Measurements from ENCODE around the gene ETFA.

ETFA gene

DNA sequence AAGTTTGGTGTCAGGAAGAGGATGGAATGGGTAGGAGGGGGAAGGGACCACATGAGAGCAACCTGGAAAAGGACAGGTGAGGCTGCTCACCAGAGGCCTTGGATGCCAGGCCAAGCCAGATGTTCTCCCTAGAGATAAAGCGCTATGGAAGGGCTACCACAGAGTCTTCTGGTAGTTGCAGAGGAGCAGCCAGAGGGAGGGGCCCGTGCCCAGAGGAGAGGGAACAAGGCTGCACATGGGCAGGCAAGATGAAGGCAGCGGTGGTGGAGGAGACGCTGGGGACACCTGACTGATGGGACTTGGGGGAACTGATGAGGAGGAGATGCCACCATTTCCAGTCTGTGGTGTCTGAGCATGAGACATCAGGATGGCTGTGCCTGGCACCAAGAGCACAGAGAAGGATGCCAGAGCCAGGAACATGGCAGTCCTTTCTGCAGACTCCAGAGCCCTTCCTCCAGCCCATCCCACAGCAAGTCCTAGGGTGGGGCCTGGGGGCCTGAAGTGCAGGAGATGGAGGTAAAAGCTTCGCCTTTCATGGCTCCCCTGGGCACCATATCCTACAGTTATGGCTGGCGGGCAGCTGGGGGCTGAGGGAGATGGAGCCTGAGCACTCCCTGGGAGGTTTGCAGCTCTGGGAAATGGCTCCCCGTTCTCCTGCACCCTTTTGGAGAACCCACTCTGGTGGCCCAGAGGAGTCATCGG is 103.0 kb downstream of the ETFA start:
- no peaks in the 10 kb centered on the region for H3K9me3 Mint-ChIP-seq (ENCODE audit: low read depth)
- no peaks in the 10 kb centered on the region for H3K4me1 Mint-ChIP-seq (ENCODE audit: low read depth)
- H3K27me3 Mint-ChIP-seq = no peaks in the 10 kb centered on the region
- no peak overlapping the region for H3K27ac Mint-ChIP-seq
- H3K4me3 Mint-ChIP-seq = no peak overlapping the region
- H3K36me3 Mint-ChIP-seq = peaks cover 17% of the 10 kb centered on the region

DNA sequence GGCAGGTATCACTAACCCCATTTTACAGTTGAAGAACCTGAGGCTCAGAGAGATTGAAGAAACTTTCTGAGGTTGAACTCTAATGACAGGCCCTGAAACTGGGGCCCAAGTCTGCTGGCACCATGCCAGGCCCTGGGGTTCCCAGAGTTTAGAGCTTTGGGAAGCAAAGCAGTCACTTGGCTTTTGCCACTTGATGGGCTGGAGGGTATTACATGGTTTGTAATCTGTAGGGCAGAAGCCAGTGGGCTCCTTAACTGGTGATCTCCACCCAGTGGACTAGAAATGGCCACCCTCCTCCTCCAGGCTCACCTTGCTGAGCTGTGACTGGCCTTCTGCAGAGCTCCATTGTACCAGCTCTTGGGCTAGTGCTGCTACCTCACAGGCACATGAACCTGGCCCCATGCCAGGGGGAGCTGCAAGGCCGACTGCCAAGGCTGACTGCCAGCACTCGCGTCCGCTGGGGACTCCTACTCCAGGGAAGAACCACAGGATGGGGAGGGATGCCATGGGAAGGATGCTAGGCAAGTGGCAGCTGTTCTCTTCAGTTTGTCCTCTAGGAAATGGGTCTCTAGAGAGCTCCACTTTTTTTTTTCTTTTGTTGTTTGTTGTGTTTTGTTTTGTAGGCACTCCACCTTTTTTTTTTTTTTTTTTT is 104.8 kb downstream of the ETFA start:
- Mint-ChIP-seq H3K27me3 (no peaks in the 10 kb centered on the region), H3K4me3 (no peak overlapping the region), H3K27ac (no peak overlapping the region), H3K9me3 (ENCODE audit: low read depth) (no peaks in the 10 kb centered on the region), H3K4me1 (ENCODE audit: low read depth) (no peaks in the 10 kb centered on the region), H3K36me3 (peaks cover 11% of the 10 kb centered on the region)

DNA sequence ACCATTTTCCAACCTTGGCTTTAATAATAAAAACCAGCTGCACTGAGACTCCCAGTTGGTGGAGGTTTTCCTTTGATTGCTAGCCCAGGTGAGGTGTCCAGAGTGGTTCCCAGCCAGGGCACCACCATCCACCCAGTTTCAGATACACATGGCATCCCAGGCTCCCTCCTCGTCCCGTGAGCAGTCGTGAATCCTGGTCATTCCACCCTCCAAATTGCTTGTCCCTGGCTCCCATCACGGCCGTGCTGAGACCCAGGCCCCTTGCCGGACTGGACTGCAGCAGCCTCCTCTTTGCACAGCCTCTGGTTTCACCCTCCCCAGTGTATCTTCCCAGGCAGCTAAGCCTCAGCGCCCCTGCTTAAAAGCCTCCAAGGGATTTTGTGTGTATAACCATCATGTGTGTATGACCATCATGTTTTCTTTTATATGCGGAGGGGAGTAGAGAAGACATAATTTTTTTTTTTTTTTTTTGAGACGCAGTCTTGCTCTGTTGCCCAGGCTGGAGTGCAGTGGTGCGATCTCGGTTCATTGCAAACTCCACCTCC is 106.3 kb downstream of the ETFA start:
- Mint-ChIP-seq H3K4me3 (no peak overlapping the region), H3K4me1 (ENCODE audit: low read depth) (no peaks in the 10 kb centered on the region), H3K36me3 (peaks cover 8% of the 10 kb centered on the region), H3K9me3 (ENCODE audit: low read depth) (no peaks in the 10 kb centered on the region), H3K27me3 (no peaks in the 10 kb centered on the region), H3K27ac (no peak overlapping the region)

DNA sequence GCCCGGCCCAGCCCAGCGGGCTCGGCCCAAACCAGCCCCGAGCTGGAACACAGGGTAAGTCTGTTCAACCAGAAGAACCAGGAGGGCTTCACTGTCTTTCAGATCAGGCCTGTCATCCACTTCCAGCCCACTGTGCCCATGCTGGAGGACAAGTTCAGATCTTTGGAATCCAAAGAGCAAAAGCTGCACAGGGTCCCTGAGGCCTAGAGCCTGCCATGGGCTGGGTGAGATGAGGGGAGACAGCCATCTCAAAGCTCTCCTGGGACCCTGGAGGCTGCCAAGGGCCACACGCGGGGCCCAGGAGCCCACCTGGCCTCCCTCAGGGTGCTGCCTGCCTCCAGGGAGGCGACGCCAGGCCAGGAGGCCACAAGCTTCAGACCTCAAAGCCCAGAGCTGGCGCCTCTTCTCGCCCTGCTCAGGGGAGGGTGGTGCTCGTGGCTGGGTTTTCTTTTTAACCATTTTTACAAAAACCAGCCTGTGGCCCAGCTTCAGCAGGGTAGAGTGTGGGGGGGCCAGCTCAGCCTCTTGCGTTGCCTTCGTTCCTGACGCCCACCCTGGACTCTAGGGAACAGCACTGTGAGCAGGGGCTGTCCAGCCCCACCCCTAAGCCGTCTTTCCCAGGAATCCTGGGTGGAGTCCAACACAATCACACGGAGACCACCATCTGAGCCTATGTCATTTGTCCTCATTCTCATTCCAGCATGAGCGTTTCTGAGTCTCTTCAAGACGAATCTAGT is 107.0 kb downstream of the ETFA start:
- Mint-ChIP-seq H3K9me3 (ENCODE audit: low read depth) (no peaks in the 10 kb centered on the region), H3K27me3 (no peaks in the 10 kb centered on the region), H3K36me3 (peaks cover 8% of the 10 kb centered on the region), H3K27ac (no peak overlapping the region), H3K4me3 (no peak overlapping the region), H3K4me1 (ENCODE audit: low read depth) (no peaks in the 10 kb centered on the region)

DNA sequence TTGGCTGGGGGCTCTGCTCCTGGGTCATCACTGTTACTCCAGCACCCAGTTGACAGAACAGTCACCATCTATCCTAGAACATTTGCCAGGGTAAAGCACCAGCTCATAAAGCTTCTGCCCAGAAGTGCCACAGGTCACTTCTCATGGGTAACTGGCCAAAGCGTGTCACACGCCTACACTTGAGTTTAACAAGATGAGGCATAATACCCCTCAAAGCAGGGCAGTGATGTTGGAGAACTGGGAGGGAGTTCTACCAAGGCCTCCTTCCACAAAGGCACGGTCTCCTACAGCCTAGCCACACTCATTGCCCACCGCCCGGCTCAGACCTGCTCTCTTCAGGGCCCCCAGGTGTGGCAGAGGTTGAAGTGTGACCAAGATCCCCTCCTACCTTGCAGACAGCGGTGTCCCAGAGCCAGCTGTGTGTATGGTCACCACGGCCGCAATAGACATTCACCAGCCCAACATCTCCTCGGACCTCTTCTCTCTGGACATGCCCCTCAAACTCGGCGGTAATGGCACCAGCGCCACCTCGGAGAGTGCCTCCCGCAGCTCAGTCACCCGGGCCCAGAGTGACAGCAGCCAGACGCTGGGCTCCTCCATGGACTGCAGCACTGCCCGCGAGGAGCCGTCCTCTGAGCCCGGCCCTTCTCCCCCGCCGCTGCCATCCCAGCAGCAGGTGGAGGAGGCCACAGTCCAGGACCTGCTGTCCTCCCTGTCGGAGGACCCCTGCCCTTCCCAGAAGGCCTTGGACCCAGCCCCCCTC is 107.7 kb downstream of the ETFA start:
- Mint-ChIP-seq H3K9me3 (ENCODE audit: low read depth) (no peaks in the 10 kb centered on the region), H3K36me3 (peaks cover 8% of the 10 kb centered on the region), H3K27ac (no peak overlapping the region), H3K27me3 (no peaks in the 10 kb centered on the region), H3K4me3 (no peak overlapping the region), H3K4me1 (ENCODE audit: low read depth) (no peaks in the 10 kb centered on the region)

DNA sequence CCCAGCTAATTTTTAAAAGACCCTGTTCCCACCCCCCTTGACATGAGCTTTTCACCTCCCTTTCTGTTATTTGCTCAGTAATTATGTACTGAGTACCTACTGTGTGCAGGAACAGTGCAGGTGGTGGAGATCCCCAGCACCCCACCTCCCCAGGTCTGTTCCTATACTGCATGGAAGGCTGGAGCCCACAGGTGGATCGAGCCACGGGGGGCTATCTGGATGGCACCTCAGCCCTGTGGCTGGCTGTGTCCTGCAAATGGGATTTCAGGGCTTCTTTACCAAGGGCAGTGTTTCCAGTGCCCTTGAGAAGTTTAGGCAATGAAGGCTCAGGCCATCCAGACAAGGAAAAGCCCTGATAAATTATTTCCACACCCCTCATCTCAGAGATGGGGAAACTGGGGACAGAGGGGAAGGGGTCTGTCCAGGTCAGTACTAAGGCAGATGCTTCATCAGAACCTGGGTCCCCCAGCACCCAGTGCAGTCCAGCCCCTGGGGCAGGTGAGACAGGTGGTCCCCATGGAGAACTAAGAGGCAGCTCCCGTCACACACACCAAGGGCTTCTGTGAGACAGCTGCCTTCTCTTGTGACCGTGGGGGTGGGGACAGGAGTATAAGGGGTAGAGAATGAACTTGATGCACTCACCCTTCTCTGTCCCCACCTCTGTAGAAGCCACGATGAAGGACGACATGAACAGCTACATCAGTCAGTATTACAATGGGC is 109.6 kb downstream of the ETFA start:
- no peaks in the 10 kb centered on the region for H3K4me1 Mint-ChIP-seq (ENCODE audit: low read depth)
- no peaks in the 10 kb centered on the region for H3K27me3 Mint-ChIP-seq
- no peak overlapping the region for H3K4me3 Mint-ChIP-seq
- H3K27ac Mint-ChIP-seq = no peak overlapping the region
- peaks cover 2% of the 10 kb centered on the region for H3K36me3 Mint-ChIP-seq
- no peaks in the 10 kb centered on the region for H3K9me3 Mint-ChIP-seq (ENCODE audit: low read depth)

DNA sequence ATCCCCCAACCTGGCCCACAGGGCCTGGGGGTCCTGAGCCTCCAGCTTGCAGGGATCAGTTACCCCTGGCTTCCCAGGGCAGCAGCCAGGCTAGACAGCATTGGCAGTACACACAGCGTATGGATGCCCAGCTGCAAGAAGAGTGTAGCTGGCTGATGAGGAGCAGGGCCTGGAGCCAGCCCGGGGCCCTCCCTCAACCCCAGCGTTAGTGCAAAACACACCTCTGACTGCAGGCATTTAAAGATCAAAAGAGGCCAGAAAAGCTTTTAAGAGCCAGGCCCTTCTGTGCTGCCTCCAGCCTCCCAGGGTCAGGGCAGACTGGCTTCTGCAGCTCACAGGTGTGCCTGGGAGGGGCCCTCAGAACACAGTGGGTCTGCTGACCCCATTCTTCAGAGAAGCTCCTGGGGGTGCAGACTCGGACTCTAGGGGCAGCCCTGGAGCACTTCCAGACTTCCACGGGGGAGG is 110.6 kb downstream of the ETFA start:
- H3K36me3 Mint-ChIP-seq = peaks cover 2% of the 10 kb centered on the region
- H3K9me3 Mint-ChIP-seq (ENCODE audit: low read depth) = no peaks in the 10 kb centered on the region
- H3K4me3 Mint-ChIP-seq = no peak overlapping the region

DNA sequence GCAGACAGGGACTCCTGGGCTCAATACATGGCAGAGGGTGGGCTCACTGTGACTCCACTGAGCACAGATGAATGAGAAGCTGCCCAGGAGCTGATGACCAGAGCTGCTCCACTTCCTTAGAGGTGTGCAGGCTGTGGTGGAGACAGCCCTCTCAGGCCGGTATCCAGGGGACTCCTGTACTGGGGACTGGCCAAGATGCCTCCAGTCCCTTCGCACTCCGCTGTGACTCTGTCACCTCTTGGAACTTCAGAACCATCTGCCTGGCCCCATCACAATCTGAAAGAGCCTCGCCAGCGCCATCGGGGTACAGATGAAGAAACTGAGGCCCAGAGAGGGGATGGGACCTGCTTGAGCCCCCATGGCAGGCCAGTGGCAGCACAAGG is 111.2 kb downstream of the ETFA start:
- Mint-ChIP-seq H3K4me3 (no peak overlapping the region), H3K27ac (no peak overlapping the region), H3K9me3 (ENCODE audit: low read depth) (no peaks in the 10 kb centered on the region), H3K4me1 (ENCODE audit: low read depth) (no peaks in the 10 kb centered on the region), H3K27me3 (no peaks in the 10 kb centered on the region), H3K36me3 (peaks cover under 1% of the 10 kb centered on the region)

More for the DNA sequence above, 110.6 kb downstream of the ETFA start:
- Mint-ChIP-seq H3K27me3 (no peaks in the 10 kb centered on the region), H3K27ac (no peak overlapping the region), H3K4me1 (ENCODE audit: low read depth) (no peaks in the 10 kb centered on the region)

DNA sequence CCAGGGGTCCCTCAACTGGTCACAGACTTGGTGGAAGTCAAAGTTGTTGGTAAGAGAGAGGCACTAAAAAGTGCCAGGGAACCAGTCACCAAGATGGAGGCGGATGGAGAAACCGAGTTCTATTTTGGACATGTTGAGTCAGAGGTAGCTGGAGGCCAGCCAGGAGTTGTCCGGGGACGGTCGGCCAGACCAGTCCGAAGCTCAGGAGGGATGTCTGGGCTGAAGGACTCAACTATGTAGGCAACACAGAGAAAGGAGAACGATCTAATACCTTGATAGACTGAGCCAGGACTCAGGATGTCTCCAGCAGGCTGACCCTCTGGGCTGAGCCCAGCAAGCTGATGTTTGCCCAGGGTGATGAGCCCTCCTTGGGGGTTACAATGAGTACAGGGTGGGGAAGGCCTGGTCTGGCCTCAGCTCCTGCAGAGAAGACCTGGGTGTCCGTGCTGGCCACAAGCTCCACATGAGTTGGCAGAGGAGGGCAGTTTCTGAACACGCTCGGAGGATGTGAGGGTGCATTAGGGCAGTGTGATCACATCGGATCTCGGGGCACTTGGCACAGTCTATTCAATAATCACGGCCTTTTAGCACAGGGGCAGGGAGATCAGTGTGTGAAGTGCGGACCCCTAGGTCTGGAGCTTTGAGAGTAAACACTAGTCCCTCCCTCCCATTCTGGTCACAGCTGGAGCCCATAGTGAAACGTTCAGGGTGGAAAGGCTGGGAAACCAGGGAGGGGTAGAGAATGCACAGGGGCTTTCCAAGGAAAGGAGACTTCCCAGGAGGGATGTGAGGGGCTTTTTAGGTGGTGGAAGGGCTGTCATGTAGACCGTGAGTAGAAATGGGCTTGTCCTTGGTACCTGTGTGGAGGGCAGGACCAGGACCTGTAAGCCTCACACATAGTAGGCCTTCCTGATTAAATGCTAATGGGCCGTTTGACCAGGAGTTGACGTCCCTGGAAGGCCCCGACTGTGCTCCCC is 111.9 kb downstream of the ETFA start:
- Mint-ChIP-seq H3K9me3 (ENCODE audit: low read depth) (no peaks in the 10 kb centered on the region), H3K27ac (no peak overlapping the region), H3K4me3 (no peak overlapping the region), H3K27me3 (no peaks in the 10 kb centered on the region), H3K4me1 (ENCODE audit: low read depth) (no peaks in the 10 kb centered on the region), H3K36me3 (no peaks in the 10 kb centered on the region)

DNA sequence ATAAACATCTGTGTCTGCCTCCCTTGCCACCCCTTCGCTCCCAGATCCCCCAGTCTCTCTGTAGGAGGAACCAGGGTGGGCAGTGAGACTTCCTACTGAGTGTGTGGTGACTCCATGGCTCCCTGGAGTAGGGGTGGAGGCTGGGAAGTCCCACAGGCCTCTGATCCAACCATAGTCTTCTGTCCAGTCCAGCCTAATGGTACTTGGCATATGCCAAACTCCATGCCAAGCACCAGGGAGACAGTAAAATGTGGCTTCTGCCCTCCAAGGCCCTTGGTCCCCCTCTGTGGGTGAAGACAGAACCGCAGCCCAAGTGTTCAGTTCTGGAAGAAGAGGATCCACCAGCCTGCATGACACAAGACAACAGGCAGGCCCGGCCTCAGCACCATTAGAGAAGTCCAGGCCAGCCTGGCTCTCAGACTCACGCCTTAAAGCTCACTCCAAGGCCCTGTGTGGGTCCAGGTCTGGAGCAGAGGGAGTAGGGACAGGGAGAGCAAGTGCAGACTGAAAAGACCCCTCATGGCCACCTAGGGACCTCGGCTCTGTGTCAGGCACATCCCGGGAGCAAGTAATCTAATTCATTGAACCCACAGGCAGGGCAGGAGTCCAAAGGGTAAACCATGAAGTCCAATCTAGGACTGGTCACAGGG is 112.7 kb downstream of the ETFA start:
- Mint-ChIP-seq H3K27ac (no peak overlapping the region), H3K36me3 (no peaks in the 10 kb centered on the region), H3K27me3 (no peaks in the 10 kb centered on the region), H3K4me1 (ENCODE audit: low read depth) (no peaks in the 10 kb centered on the region), H3K9me3 (ENCODE audit: low read depth) (no peaks in the 10 kb centered on the region), H3K4me3 (no peak overlapping the region)

DNA sequence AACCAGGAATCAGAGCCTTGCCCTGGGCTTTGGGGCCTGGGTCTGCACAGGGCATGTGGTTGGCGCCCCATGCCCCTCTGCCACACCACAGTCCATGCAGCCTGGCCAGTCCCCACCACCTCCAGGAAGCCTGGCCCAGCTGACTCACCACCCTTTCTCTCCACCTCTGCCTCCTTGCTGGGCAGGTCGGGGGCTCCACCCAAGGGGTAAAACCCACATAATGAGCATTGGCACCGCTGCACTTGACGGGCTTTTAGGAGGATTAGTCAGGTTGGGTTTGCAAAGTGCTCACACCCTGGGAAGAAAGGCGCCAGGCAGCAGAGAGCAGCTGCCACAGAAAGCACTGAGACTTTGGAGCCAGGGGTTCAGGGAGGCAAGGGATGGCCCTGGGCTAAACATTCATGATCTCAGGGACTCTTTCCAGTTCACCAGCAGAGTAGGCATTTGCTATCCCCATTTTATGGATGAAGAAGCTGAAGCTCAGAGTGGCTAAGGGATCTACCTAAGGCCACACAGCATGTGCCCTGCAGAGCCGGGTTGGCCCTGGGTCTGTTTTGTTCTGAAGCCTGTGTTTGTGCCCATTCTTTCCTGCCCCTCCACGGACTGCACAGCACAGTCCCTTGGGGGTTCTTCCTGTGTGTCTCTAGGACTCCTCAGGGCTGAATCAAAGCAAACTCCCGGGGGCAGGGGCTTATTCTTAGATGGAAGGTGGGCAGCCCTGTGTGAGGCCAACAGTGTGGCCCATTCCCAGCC is 113.4 kb downstream of the ETFA start:
- no peaks in the 10 kb centered on the region for H3K9me3 Mint-ChIP-seq (ENCODE audit: low read depth)
- no peaks in the 10 kb centered on the region for H3K27me3 Mint-ChIP-seq
- no peaks in the 10 kb centered on the region for H3K36me3 Mint-ChIP-seq
- no peaks in the 10 kb centered on the region for H3K4me1 Mint-ChIP-seq (ENCODE audit: low read depth)
- H3K4me3 Mint-ChIP-seq = no peak overlapping the region
- no peak overlapping the region for H3K27ac Mint-ChIP-seq
